ENCODE measurements around the gene CTBS.

DNA sequence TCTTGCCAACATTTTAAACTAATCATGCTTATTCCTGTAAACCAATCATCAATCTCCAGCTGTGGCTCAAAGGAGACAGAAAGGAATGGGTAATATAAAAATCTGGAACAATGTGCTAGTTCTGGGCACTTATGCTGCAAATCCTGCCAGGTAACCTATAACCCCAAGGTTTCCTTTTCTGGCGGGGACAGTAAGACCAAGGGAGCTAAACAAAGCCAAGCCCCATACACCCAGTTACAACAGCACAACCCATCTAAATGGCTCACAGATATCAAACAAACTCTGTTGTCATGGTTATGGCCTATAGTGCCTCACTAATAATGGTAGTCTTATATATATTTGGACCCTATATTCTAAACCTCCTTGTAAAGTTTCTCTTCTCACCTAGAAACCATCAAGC is 36.9 kb upstream of the CTBS start:
- no peak for TF ChIP-seq POLR2A (IDR thresholded peaks at IDR 0.05)
- TF ChIP-seq, protein P1, sequence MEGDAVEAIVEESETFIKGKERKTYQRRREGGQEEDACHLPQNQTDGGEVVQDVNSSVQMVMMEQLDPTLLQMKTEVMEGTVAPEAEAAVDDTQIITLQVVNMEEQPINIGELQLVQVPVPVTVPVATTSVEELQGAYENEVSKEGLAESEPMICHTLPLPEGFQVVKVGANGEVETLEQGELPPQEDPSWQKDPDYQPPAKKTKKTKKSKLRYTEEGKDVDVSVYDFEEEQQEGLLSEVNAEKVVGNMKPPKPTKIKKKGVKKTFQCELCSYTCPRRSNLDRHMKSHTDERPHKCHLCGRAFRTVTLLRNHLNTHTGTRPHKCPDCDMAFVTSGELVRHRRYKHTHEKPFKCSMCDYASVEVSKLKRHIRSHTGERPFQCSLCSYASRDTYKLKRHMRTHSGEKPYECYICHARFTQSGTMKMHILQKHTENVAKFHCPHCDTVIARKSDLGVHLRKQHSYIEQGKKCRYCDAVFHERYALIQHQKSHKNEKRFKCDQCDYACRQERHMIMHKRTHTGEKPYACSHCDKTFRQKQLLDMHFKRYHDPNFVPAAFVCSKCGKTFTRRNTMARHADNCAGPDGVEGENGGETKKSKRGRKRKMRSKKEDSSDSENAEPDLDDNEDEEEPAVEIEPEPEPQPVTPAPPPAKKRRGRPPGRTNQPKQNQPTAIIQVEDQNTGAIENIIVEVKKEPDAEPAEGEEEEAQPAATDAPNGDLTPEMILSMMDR (IDR thresholded peaks at IDR 0.05): no peak
